Hematopoietic multipotent progenitor cell treated with erythropoietin and hydrocortisone succinate and interleukin-3 and kit ligand, for 4 days (in vitro differentiated cells): ENCODE results near the gene PHETA1.
A peak's percentile ranks its signal among the peaks of the same experiment; 100 is the strongest.
"Not testable (repeated sequence)": the region's sequence is repeated elsewhere in the genome, so short reads cannot be mapped to it uniquely, and the experiment has no call there.

Experiments
- DNase-seq: peaks from one replicate; pipeline ENCODE4 v3.0.0-alpha.2; 2015

The PHETA1 gene

DNA sequence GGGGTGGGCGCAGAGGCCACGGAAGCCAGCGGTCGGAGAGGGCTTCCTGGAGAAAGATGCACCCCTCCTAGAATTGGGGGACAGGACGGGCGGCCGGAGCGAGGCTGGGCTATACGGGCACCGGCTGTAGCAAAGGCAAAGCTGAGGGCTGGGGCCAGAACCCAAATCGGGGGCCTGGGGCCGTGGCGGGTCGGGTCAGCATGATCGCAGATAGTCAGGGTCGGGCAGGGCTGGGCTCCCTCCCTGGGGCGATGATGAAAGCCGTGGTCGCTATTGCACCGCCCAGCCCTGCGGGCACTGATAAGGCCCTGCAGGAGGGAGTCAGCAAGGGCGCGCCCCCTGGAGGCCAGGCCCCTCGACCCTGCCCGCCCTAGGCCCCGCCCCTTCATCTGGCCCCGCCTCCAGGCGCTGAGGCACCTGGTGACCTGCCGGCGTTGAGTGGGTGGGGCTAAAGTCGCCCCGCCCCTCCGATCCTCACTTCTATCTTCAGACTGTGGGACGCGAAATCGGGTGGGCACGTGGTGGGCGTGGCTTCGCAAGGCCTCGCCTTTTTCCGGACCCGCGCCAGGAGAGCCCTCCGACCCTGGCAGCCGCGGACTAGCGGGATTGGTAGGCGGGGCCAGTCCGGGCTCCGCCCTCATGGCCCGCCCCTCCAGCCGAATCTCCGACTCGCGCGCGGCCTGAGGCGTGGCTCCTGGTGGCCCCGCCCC, 36.4 kb upstream of the PHETA1 start:
- peak; percentile 99 for DNase-seq

DNA sequence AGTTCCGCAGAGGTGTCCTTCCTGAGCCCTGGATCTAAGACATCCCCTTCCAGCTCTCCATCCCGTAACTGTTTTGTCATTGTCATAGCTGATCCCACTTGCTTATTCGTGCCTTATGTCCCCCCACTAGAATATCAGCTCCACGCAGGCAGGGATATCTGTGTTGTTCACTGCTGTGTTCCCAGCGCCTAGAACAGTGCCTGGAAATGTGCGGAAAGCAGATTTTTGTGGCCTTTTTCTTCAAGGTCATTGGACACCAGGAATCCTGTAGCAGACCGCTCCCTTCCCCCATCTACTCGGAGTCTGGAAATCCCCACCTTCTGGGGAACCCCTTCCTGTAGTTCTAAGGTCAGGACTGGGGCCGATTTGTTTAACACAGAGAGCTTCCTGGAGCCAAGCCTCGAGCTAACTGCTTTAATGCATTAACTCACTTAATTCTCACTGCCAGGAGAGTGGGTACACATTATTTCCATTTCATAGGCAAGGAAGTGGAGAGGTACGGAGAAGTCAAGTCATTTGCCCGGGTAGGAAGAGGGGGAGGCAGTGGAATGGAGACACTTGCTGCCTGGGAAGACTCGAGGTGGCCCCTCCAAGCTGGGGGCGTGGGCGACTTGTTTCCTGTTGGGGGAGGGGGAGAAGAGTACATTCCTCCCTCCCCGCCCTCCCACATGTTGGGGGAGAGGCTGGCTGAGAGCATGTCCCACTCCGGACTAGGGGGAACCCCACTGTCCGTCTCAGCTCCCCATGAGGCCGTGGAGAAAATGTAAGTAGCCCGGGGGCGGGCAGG, 35.7 kb upstream of the PHETA1 start:
- peak; percentile 86 for DNase-seq

DNA sequence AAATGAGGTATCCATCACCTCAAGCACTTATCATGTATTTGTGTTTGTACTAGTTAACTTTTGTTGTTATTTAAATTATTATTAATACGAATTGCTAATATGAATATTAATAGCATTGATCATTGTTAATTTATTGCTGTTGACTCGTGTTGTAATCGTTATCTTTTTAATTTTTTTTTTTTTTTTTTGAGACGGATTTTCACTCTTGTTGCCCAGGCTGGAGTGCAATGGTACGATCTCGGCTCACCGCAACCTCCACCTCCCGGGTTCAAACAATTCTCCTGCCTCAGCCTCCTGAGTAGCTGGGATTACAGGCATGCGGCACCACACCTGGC, 33.6 kb upstream of the PHETA1 start:
- not testable (repeated sequence) for DNase-seq

DNA sequence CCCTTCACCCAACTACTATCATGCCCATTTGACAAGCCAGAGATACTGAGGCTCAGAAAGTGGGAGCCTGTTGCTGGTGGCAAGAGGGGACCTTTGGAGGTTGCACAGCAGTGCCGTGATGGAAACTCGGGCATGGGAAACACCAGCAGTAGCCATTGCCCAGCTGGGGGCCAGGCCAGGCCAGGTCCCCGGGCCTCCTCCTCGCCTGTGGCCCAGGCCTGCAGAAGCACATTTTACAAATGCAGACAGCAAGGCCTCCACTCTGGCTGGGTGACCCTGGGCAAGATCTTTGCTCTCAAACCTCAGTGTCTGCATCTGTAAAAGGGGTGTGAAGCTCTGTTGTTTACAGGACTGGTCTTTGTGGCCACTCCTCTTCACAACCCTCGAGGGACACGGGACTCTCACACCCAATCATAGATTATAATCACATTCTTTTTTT, 32.3 kb upstream of the PHETA1 start:
- peak; percentile 45 for DNase-seq

DNA sequence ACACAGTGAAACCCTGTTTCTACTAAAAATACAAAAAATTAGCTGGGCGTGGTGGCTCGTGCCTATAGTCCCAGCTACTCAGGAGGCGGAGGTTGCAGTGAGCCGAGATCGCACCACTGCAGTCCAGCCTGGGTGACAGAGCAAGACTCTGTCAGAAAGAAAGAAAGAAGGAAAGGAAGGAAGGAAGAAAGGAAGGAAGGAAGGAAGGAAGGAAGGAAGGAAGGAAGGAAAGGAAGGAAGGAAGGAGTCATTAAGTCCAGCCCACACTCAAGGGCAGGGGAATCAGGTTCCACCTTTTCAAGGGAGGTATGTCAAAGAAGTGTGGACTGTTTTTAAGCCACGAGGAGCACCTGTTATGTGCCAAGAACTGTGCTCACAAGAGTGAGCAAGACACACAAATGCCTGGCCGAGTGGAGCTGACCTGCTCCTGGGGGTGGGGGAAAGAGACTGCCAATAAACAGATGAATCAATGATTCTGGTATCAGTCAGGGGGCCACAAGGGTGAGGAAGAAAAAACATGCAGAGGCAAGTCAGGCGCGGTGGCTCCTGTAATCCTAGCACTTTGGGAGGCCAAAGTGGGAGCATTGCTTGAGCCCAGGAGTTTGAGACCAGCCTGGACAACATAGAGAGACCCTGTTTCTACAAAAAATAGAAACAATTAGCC, 31.0 kb upstream of the PHETA1 start:
- not testable (repeated sequence) for DNase-seq

DNA sequence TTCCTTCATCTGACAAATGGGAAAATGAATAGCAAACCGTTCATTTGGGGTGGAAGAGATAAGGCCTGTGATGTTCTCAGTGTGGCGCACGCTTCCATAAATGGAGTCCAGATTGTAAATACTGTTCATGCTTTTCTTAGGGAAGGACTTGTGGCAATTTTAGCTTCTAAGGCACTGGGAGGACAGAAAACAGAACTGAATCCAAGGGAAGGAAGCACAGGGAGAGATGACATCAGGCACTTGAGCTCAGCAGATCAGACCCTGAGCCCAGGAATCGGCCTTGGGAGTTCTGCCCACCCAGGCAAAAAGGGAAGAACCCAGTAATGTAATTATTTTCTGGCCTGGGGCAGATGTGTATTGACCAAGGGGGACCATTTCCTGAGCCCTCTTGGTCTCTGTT, 29.6 kb upstream of the PHETA1 start:
- DNase-seq, result no peak

DNA sequence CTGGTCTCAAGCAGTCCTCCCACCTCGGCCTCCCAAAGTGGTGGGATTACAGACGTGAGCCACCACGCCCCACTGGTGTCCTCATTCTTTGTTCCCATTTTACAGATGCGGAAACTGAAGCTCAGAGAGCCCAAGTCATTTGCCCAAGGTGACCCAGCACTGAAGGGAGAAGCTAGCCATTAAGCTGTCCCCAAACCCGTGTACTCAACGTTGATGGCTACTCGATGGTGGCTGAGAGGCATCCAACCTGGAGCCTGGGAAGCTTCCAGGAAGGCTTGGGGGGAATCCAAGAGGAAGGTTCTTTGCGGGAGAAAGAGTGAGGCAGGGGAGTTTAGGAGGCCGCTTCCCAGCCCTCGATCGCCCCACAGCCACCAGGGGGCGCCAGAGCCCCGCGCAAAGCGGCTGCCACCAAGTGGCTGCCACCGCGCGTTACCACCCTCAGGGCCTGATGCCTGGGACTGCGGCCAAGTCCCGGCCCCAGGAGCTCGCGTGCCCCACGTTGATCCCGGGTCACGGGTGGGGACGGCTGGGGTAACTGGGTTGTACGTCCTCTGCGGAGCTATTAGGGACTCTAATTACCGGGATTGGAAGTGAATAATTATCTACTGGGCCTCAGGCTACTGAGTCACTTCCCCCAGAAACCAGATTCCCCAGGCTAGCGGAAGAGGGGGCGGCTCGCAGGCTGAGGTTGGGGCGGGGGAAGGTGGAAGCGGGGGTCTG, 28.0 kb upstream of the PHETA1 start:
- DNase-seq, result peak; percentile 93

DNA sequence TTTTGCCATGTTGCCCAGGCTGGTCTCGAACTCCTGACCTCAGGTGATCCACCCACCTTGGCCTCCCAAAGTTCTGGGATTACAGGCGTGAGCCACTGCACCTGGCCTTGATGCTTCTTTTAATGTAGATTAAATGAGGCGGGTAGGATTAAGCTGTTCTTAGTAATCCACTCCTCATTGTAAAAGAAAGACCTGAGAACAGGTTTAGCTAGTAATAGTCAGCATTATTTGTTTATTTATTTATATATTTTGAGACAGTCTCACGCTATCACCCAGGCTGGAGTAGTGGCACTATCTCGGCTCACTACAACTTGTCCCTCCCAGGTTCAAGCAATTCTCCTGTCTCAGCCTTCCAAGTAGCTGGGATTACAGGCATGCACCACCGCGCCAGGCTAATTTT, 27.4 kb upstream of the PHETA1 start:
- not testable (repeated sequence) for DNase-seq

DNA sequence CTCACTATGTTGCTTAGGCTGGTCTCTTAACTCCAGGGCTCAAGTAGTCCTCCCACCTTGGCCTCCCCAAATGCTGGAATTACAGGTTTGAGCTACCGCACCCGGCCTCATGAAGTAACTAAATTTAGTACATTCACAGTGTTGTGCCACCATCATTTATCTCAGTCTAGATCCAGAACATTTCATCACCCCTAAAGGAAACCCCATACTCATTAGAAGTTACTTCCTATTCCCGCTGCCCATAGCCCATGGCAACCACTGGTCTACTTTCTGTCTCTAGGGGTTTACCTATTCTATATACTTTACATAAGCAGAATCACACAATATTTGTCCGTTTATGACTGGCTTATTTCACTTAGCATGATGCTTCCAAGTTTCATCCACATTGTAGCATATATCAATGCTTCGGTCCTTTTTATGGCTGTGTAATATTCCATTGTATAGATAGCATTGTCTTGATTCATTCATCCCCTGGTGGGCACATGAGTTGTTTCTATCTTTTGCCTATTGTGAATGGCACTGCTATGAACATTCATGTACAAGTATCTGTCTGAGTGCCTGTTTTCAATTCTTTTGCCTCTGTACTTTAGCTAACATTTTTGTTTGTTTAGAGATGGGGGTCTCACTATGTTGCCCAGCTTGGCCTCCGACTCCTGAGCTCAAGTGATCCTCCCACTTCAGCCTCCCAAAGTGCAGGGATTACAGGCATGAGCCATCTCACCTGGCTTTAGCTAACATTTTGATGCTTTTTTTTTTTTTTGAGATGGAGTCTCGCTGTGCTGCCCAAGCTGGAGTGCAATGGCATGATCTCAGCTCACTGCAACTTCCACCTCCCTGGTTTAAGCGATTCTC, 26.7 kb upstream of the PHETA1 start:
- peak; percentile 38 for DNase-seq

DNA sequence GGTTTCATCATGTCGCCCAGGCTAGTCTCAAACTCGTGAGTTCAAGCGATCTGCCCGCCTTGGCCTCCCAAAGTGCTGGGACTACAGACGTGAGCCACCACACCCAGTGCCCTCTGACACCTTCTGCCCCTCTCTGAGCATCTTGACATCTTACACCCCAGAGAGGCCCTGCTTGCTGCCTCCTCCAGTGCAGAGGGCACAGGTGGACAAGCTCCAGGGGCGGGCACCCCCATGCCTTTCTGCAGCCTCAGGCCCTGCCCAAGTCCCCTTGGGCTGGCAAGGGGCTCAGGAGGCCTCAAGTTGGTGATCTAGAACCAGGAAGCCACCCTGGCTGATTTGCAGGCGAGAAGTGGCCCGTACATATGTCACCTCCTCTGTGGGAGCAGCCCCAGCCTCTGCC, 25.6 kb upstream of the PHETA1 start:
- no peak for DNase-seq

DNA sequence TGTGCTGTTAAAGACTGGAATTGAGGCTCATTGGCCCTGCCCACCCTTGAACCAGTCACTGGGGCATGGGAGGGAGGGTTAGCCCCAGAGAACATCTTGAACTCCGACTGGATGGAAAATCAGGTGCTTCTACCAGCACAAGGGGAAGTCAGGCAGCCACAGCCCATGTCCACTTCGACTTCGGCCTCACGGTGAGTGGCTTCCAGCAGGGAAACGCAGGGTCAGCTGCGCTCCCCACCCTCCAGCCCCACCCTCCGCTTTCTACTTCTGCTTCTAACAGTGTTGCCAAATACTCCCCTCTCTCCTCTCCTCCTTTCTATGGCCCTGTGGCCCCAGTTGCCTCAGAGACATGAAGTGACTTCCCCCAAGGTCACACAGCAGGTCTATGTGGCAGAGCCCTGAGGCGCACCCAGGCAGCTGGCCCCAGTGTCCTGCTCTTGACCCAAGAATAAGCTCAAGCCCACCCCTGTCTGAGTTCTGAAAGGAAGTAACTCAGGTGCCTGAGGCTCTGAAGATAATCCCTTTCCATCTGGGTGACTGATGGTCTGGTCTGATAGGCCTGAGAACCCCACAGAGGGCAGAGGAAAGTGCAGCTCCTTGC, 24.9 kb upstream of the PHETA1 start:
- DNase-seq, result peak; percentile 51

DNA sequence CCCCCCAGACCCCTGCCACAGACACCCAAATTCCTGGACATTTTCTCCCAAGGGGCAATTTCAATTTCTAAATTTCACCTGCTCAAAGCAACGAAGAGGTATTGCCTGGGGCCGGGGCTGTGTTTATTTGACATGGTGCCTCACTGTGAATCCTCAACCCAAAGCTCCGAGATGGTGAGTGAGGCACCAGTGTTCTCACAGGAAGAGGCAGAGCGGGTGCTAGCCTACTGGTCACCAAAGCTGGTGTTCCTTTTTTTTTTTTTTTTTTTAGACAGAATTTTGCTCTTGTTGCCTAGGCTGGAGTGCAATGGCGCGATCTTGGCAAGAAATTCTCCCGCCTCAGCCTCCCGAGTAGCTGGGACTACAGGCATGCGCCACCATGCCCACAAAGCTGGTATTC, 22.0 kb upstream of the PHETA1 start:
- no peak for DNase-seq

DNA sequence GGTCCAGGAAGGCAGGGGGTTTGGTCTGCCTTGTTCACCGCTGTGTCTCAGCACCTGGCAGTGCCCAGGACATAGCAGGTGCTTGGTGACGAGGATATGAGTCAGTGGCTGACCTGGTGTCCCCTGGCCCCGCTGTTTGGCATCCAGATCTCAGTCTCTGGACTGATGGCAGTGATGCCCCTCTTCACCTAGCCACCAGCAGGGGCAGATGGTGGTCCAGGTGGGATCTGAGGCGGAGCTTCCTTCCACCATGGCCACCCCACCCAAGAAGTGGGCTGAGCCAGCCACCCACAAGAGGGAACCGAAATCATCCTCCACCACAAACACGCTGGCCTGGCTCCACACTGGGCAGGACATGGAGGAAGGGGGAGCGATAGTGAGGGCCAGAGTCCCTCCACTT, 20.7 kb upstream of the PHETA1 start:
- DNase-seq, result no peak

DNA sequence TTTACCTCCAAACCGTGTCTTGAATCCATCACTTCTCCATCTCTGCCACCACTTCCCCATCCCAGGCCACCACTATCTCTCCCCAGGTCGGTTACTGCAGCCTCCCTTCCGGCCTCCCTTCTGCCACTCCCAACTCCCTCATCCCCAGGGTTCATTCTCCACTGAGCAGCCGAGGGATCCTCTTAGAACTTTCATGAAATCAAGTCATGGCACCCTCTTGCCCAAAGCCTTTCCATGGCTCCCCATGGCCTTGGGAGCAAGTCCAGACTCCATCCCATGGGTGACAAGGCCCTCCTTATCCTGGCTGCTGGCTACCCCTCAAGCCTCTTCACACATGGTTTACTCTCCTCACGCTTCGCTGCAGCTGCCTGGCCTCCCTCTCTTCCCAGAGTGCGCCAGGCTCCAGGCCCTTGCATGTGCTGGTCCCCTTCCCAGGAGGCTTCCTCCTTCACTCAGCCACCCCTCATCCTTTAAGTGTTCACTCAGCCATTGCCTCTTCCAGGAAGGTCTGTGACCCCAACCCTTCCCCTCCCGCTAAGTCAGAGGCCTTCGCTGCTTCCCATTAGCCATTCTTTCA, 18.9 kb upstream of the PHETA1 start:
- no peak for DNase-seq

DNA sequence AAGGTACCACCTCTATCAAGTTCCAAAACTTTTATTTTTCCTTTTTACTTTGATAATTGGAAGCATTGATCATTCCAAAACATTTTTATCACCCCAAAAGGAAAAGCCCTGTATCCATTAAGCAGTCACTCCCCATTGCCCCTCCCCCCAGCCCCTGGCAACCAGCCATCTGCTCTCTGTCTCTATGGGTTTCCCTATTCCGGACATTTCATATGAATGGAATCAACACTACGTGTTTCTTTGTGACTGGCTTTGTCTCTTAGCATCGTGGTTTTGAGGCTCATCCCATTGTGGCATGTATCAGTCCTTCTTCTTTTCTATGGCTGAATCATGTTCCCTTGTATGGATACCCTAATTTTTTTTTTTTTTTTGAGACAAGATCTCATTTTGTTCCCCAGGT, 18.0 kb upstream of the PHETA1 start:
- no peak for DNase-seq

DNA sequence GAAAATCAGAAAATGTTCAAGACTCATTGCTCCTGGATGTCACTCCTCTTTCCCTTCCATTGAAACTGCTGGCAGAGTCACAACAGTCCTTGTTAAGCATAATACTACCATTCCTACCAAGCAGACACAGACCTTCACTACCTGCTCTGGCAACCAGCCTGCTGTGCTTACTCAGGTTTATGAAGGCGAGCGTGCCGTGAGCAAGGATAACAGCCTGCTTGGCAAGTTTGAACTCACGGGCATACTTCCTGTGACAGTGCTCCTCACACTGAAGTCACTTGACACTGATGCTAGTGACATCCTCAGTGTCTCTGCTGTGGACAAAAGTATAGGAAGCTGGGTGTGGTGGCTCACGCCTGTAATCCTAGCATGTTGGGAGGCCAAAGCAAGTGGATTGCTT, 15.7 kb upstream of the PHETA1 start:
- no peak for DNase-seq

DNA sequence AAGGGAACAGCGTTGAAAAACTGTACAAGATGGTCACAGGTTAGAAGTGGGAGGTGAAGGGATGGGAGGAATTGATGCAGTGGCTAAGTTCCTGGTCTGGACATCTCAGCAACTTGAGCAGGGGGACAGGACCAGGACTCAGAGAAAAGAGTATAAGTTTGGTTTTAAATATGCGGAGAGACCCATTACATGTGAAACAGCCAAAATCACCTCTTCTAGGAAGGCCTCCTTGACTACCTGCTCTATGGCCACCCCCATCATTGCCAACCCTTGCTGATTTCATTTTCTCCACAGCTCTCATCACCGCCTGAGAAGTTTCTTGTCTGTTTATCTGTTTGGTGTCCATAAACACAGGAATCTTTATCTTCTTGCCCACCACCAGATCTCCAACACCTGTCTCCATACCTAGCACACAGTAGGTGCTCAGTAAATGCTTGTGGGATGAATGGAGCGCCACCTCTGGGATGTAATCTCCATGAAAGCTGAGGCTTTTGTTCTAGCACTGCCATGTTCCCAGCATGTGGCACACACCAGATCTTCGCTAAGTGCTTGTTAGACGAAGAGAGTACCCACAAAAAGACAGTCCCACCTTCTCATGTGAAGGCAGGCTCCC, 11.2 kb upstream of the PHETA1 start:
- DNase-seq, result no peak

DNA sequence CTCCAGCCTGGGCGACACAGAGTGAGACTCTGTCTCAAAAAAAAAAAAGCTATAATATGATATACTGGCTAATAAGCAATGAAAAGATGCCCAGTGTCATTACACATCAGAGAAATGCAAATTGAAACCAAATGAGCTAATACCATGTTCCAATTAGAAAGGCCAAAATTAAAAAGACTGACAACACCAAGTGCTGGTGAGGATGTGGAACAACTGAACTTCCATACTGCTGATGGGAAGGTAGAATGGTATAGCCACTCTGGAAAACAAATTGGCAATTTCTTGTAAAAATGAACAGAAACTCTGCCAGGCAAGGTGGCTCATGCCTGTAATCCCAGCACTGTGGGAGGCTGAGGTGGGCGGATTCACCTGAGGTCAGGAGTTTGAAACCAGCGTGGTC, 8.5 kb upstream of the PHETA1 start:
- no peak for DNase-seq

DNA sequence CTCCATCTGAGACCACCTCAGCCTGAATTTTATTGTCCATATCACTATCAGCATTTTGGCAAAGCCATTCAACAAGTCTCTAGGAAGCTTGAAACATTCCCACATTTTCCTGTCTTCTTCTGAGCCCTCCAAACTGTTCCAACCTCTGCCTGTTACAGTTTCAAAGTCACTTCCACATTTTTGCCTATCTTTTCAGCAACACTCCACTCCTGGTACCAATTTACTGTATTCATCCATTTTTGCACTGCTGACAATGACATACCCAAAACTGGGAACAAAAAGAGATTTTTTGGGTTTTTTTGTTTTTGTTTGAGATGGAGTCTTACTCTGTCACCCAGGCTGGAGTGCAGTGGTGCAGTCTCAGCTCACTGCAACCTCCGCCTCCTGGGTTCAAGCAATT, 4.3 kb upstream of the PHETA1 start:
- not testable (repeated sequence) for DNase-seq

DNA sequence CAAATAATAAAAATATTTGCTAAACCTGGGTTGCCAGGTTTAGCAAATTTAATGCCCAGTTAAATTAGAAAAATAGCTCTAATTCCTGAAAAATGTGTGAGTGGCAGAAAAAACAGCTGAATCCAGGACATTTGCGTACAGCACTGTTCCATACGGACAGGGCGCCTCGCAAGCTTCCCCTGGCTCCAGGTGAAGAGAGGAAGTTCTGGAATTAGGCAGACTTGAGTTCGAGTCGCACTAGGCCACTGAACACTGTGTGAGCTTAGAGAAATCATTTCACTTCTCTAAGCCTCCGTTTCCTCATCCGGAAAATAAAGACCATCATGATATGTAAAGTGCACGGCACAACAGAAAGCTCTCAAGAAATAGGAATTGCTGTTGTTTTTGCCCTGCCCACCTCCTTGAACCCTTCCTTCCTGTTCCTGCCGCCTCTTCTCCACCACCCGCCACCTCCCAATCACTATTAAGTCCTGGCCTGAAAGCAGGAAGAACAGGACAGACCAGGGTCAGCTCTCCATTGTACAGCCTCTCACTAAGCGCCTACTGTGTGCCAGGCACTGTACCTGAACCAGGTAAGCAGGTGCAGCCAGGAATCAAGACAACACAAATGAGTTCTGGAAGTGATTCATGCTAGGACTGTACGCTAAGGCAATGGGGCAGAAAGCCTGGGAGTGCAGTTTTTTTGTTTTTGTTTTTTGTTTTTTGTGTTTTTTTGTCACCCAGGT, 763 bp upstream of the PHETA1 start:
- no peak for DNase-seq
